Liver (tissue), 9 donors: Measurements from ENCODE around the gene AQP9. TPM values are rescaled to one million over a fixed set of nuclear protein-coding genes. Genes with fewer than 3 reads are reported as not detected.

ENCODE experiments used
- DNase-seq: peaks from one replicate; pipeline ENCODE4 v3.0.0-alpha.2; 2017; ENCODE audit warnings: low spot score
- H3K27ac ChIP-seq, 2 donors: one replicate each; pipeline ENCODE4 v1.7.0; 2013; ENCODE audit warnings: inconsistent platforms in 2 of 2, low read length in 2 of 2, control low read depth in 1 of 2, low read depth in 1 of 2, mild to moderate bottlenecking in 1 of 2
- H3K27me3 ChIP-seq, 4 donors: one replicate each; pipeline versions ENCODE4 v1.6.1 to v1.7.0; 2013; ENCODE audit warnings: low read length in 3 of 4, inconsistent platforms in 1 of 4, mild to moderate bottlenecking in 1 of 4, moderate library complexity in 1 of 4; ENCODE audit not compliant: control insufficient read depth in 4 of 4, insufficient read depth in 4 of 4
- H3K36me3 ChIP-seq, 4 donors: one replicate each; pipeline versions ENCODE4 v1.6.1 to v1.7.0; 2013; ENCODE audit warnings: low read length in 3 of 4, mild to moderate bottlenecking in 3 of 4, low read depth in 1 of 4, moderate library complexity in 1 of 4; ENCODE audit not compliant: control insufficient read depth in 4 of 4, insufficient read depth in 3 of 4
- H3K4me1 ChIP-seq, 4 donors: one replicate each; pipeline versions ENCODE4 v1.6.1 to v1.7.0; 2013; ENCODE audit warnings: low read length in 3 of 4, mild to moderate bottlenecking in 3 of 4, moderate library complexity in 1 of 4; ENCODE audit not compliant: control insufficient read depth in 4 of 4, insufficient read depth in 4 of 4
- H3K4me3 ChIP-seq, 3 donors: one replicate each; pipeline versions ENCODE4 v1.6.1 to v1.7.0; 2013; ENCODE audit warnings: low read length in 3 of 3, control low read depth in 1 of 3, low read depth in 1 of 3, mild to moderate bottlenecking in 1 of 3
- H3K9ac ChIP-seq, 2 donors: one replicate each; pipeline ENCODE4 v1.7.0; 2013; ENCODE audit warnings: low read length in 2 of 2, mild to moderate bottlenecking in 2 of 2, moderate library complexity in 2 of 2, control low read depth in 1 of 2, low read depth in 1 of 2
- H3K9me3 ChIP-seq, 4 donors: one replicate each; pipeline versions ENCODE4 v1.6.1 to v1.7.0; 2013; ENCODE audit warnings: low read length in 3 of 4; ENCODE audit not compliant: control insufficient read depth in 4 of 4
- ATF3 ChIP-seq: IDR thresholded peaks from 2 replicates; pipeline ENCODE4 v1.6.1; 2016; ENCODE audit warnings: antibody characterized with exemption
- CTCF ChIP-seq: fragments of 150-350 bp; IDR thresholded peaks from 2 replicates; pipeline ENCODE4 v1.5.1; 2017; ENCODE audit warnings: improper control_type of control experiment, low read depth, low read length; ENCODE audit not compliant: missing input control
- EGR1 ChIP-seq, 2 donors: IDR thresholded peaks; 2 replicates each; pipeline ENCODE4 v1.6.1; 2016 to 2018; ENCODE audit warnings: antibody characterized with exemption in 2 of 2, low read depth in 2 of 2
- FOXA1 ChIP-seq: IDR thresholded peaks from 2 replicates; pipeline ENCODE4 v1.6.1; 2016; ENCODE audit warnings: antibody characterized with exemption
- FOXA2 ChIP-seq: IDR thresholded peaks from 2 replicates; pipeline ENCODE4 v1.6.1; 2016; ENCODE audit warnings: antibody characterized with exemption
- HNF4A ChIP-seq, 2 donors: conservative IDR thresholded peaks; 2 replicates each; pipeline ENCODE4 v1.6.1; 2016; ENCODE audit warnings: antibody characterized with exemption in 2 of 2, mild to moderate bottlenecking in 2 of 2
- HNF4G ChIP-seq: IDR thresholded peaks from 2 replicates; pipeline ENCODE4 v1.6.1; 2016; ENCODE audit warnings: antibody characterized with exemption
- JUND ChIP-seq, 2 donors: IDR thresholded peaks; 2 replicates each; pipeline ENCODE4 v1.6.1; 2016; ENCODE audit warnings: antibody characterized with exemption in 2 of 2
- MAX ChIP-seq: IDR thresholded peaks from 2 replicates; pipeline ENCODE4 v1.6.1; 2016; ENCODE audit warnings: antibody characterized with exemption
- NR2F2 ChIP-seq: IDR thresholded peaks from 2 replicates; pipeline ENCODE4 v1.6.1; 2016; ENCODE audit warnings: antibody characterized with exemption
- RAD21 ChIP-seq, 2 donors: IDR thresholded peaks; 2 replicates each; pipeline ENCODE4 v1.6.1; 2016; ENCODE audit warnings: antibody characterized with exemption in 2 of 2, mild to moderate bottlenecking in 2 of 2
- REST ChIP-seq: IDR thresholded peaks from 2 replicates; pipeline ENCODE4 v1.6.1; 2016; ENCODE audit warnings: antibody characterized with exemption, mild to moderate bottlenecking
- RXRA ChIP-seq, 2 donors: IDR thresholded peaks; 2 replicates each; pipeline ENCODE4 v1.6.1; 2017 to 2018; ENCODE audit warnings: antibody characterized with exemption in 2 of 2, mild to moderate bottlenecking in 1 of 2
- SP1 ChIP-seq: IDR thresholded peaks from 2 replicates; pipeline ENCODE4 v1.6.1; 2018; ENCODE audit warnings: antibody characterized with exemption, mild to moderate bottlenecking
- TAF1 ChIP-seq: conservative IDR thresholded peaks from 2 replicates; pipeline ENCODE4 v1.6.1; 2016; ENCODE audit warnings: antibody characterized with exemption, mild to moderate bottlenecking
- YY1 ChIP-seq: IDR thresholded peaks from 2 replicates; pipeline ENCODE4 v1.6.1; 2016; ENCODE audit warnings: antibody characterized with exemption, mild to moderate bottlenecking
- ZBTB33 ChIP-seq: IDR thresholded peaks from 2 replicates; pipeline ENCODE4 v1.6.1; 2016; ENCODE audit warnings: antibody characterized with exemption
- WGBS: extraction: QIAGEN DNeasy Blood & Tissue Kit; methylation state at CpG from one replicate; pipeline ENCODE4 v1.1.7; 2013; 5-methylcytosine and 5-hydroxymethylcytosine counted together
- polyA plus RNA-seq, 2 donors: library from polyadenylated mRNA; stranded (reverse) in 1 of 2; unstranded in 1 of 2; fragments of 200-250 nt in 1 of 2; fragments of >200 nt in 1 of 2; fragmentation: Nextera tagmentation in 1 of 2; extraction: Ambion mirVana in 1 of 2; gene quantifications; one replicate each; pipeline versions ENCODE4 v1.2.1 to v1.2.3, GENCODE V29; 2013 to 2015
- total RNA-seq, 2 donors: library from RNA; depleted of rRNA; stranded (reverse); fragments of >200 nt; gene quantifications; one replicate each; pipeline ENCODE4 v1.2.3, GENCODE V29; 2014
- donor health status: healthy.
- donor health status: healthy.
- donor health status: healthy.
- donor health status: healthy.
- donor health status: healthy.

The AQP9 gene
- total and polyA plus RNA-seq, 4 donors, result 1.4 to 111 (median 86.6) TPM

GRCh38 chr15:58114388-58114787 is 23.8 kb upstream of the AQP9 start:
- TF ChIP-seq HNF4A (conservative IDR thresholded peaks at IDR 0.05), result peak; percentile 58 to 59
- TF ChIP-seq FOXA1, result no peak
- no peak for DNase-seq
- no peaks in the 10 kb centered on the region for H3K27me3 ChIP-seq
- no peaks in the 10 kb centered on the region for H3K36me3 ChIP-seq
- peaks cover 0 to 49% (median 31%) of the 10 kb centered on the region in 4 donors for H3K4me1 ChIP-seq
- 59% methylated on average over 3 of the region's 3 CpGs for WGBS
- H3K9me3 ChIP-seq, result no peaks in the 10 kb centered on the region
- no peak overlapping the region for H3K27ac ChIP-seq
- H3K9ac ChIP-seq, result no peak overlapping the region
- no peak overlapping the region for H3K4me3 ChIP-seq

- Histone ChIP-seq H3K27me3 (no peaks in the 10 kb centered on the region), H3K4me1 (peaks cover 0 to 49% (median 31%) of the 10 kb centered on the region in 4 donors), H3K27ac (no peak overlapping the region), H3K9me3 (no peaks in the 10 kb centered on the region), H3K9ac (peak overlapping the region in 1 of 2 donors; percentile 25), H3K36me3 (no peaks in the 10 kb centered on the region), H3K4me3 (no peak overlapping the region)
- no peak for DNase-seq
- TF ChIP-seq REST (no peak), FOXA1 (no peak), TAF1 (no peak), ZBTB33 (no peak), RXRA (IDR thresholded peaks at IDR 0.05) (no peak), CTCF (no peak), FOXA2 (no peak), ATF3 (no peak), NR2F2 (no peak), SP1 (no peak), JUND (IDR thresholded peaks at IDR 0.05) (no peak), RAD21 (IDR thresholded peaks at IDR 0.05) (no peak), HNF4G (no peak), EGR1 (IDR thresholded peaks at IDR 0.05; ENCODE audit: low read depth in 2 of 2) (no peak), MAX (no peak), HNF4A (conservative IDR thresholded peaks at IDR 0.05) (no peak), YY1 (no peak)
Observed at GRCh38 chr15:58114812-58115211, 23.4 kb upstream of the AQP9 start.
